SK-N-SH (cell line): Measurements from ENCODE around the gene STON1. TPM values are rescaled to one million over a fixed set of nuclear protein-coding genes. Genes with fewer than 3 reads are reported as not detected.

Source experiments
- CTCF ChIA-PET: fragments of 300-600, 350-600 bp; formaldehyde crosslinking; extraction: SDS; loops from one replicate; lab custom pipeline; 2021; lab: Yijun Ruan, JAX
- POLR2A ChIA-PET: fragments of 350-600 bp; sonication (Branson Sonifier 250); formaldehyde crosslinking; extraction: SDS; loops from one replicate; lab custom pipeline; 2020; ENCODE audit warnings: antibody characterized with exemption, inconsistent platforms; lab: Yijun Ruan, JAX
- DNase-seq: peaks from one replicate; pipeline ENCODE4 v3.0.0; 2012
- H2AFZ ChIP-seq: fragments of 200-600 bp; sonication (generic); 2 replicates; pipeline ENCODE4 v1.8.1; 2016; ENCODE audit warnings: antibody characterized with exemption, mild to moderate bottlenecking, low read depth
- H3F3A ChIP-seq: fragments of 200-600 bp; sonication (generic); replicated peaks from 2 replicates; pipeline ENCODE3; 2016; ENCODE audit warnings: antibody characterized with exemption, mild to moderate bottlenecking; ENCODE audit not compliant: insufficient read depth
- H3K27ac ChIP-seq, 2 experiments: fragments of 200-500 bp in 1 of 2; fragments of 200-600 bp in 1 of 2; sonication (Bioruptor generic) in 1 of 2; sonication (generic), shearing (Covaris generic) in 1 of 2; 2 replicates each; pipeline versions ENCODE4 v1.5.1 to v1.6.1; 2014 to 2016; ENCODE audit warnings: low read depth in 2 of 2, inconsistent platforms in 1 of 2, low read length in 1 of 2, mild to moderate bottlenecking in 1 of 2, mixed read lengths in 1 of 2
- H3K27me3 ChIP-seq: fragments of 200-600 bp; sonication (generic), shearing (Covaris generic); 2 replicates; pipeline ENCODE4 v1.6.1; 2016; ENCODE audit warnings: mixed run types; ENCODE audit not compliant: insufficient read depth
- H3K36me3 ChIP-seq, 2 experiments: fragments of 200-500 bp in 1 of 2; fragments of 200-600 bp in 1 of 2; sonication (Bioruptor generic) in 1 of 2; sonication (generic) in 1 of 2; replicated peaks in 1 of 2; 2 replicates each; pipeline versions ENCODE3 to v1.5.1; 2014 to 2016; ENCODE audit warnings: low read length in 1 of 2, mild to moderate bottlenecking in 1 of 2; ENCODE audit not compliant: insufficient read depth in 2 of 2, control insufficient read depth in 1 of 2
- H3K4me1 ChIP-seq, 2 experiments: fragments of 200-500 bp in 1 of 2; fragments of 200-600 bp in 1 of 2; sonication (Bioruptor generic) in 1 of 2; sonication (generic), shearing (Covaris generic) in 1 of 2; 2 replicates each; pipeline versions ENCODE4 v1.5.1 to v1.6.1; 2014 to 2016; ENCODE audit warnings: low read depth in 1 of 2, low read length in 1 of 2, mixed run types in 1 of 2; ENCODE audit not compliant: insufficient read depth in 2 of 2, control insufficient read depth in 1 of 2
- H3K4me2 ChIP-seq: fragments of 200-600 bp; sonication (generic), shearing (Covaris generic); 2 replicates; pipeline ENCODE4 v1.6.1; 2017; ENCODE audit warnings: mixed run types
- H3K4me3 ChIP-seq, 2 experiments: fragments of 200-500 bp in 1 of 2; fragments of 200-600 bp in 1 of 2; sonication (Bioruptor generic) in 1 of 2; sonication (generic), shearing (Covaris generic) in 1 of 2; 2 replicates each; pipeline versions ENCODE4 v1.5.1 to v1.8.1; 2014 to 2016; ENCODE audit warnings: low read depth in 2 of 2, inconsistent platforms in 1 of 2, low read length in 1 of 2, mild to moderate bottlenecking in 1 of 2, mixed read lengths in 1 of 2, moderate library complexity in 1 of 2
- H3K79me2 ChIP-seq: fragments of 200-600 bp; sonication (generic); 2 replicates; pipeline ENCODE4 v1.8.1; 2017; ENCODE audit warnings: mild to moderate bottlenecking; ENCODE audit not compliant: insufficient read depth
- H3K9ac ChIP-seq: fragments of 200-600 bp; sonication (generic); 2 replicates; pipeline ENCODE4 v1.6.1; 2017; ENCODE audit warnings: mixed run types
- H3K9me2 ChIP-seq: fragments of 200-600 bp; sonication (generic); 2 replicates; pipeline ENCODE4 v1.6.1; 2017; ENCODE audit warnings: mixed run types
- H3K9me3 ChIP-seq: fragments of 200-600 bp; sonication (generic); 2 replicates; pipeline ENCODE4 v1.6.1; 2017; ENCODE audit warnings: mixed run types, mild to moderate bottlenecking, moderate library complexity
- H4K20me1 ChIP-seq: fragments of 200-600 bp; sonication (generic); 2 replicates; pipeline ENCODE4 v1.6.1; 2017; ENCODE audit warnings: mild to moderate bottlenecking, mixed run types; ENCODE audit not compliant: insufficient read depth
- CHD2 ChIP-seq: fragments of 150-350 bp; IDR thresholded peaks from 2 replicates; pipeline ENCODE4 v1.6.1; 2018; ENCODE audit warnings: low read length; ENCODE audit not compliant: partially characterized antibody
- CTCF ChIP-seq: fragments of 200-600 bp; sonication (generic); IDR thresholded peaks from 2 replicates; pipeline ENCODE4 v1.6.1; 2017; ENCODE audit warnings: antibody characterized with exemption, mild to moderate bottlenecking, moderate library complexity
- EZH2phosphoT487 ChIP-seq: fragments of 200-600 bp; sonication (generic); IDR thresholded peaks from 2 replicates; pipeline ENCODE4 v1.6.1; 2017; ENCODE audit warnings: low read depth, mixed run types, mild to moderate bottlenecking, antibody characterized with exemption, moderate library complexity, borderline replicate concordance
- FOSL2 ChIP-seq: IDR thresholded peaks from 2 replicates; pipeline ENCODE4 v1.4.0; 2012; ENCODE audit warnings: low read depth, mild to moderate bottlenecking, moderate library complexity, borderline replicate concordance
- FOXM1 ChIP-seq: IDR thresholded peaks from 2 replicates; pipeline ENCODE4 v1.4.0; 2012; ENCODE audit warnings: low read depth, mild to moderate bottlenecking
- GABPA ChIP-seq: IDR thresholded peaks from 2 replicates; pipeline ENCODE4 v1.4.0; 2012; ENCODE audit warnings: low read depth, mild to moderate bottlenecking
- IRF3 ChIP-seq: fragments of 150-350 bp; IDR thresholded peaks from 2 replicates; pipeline ENCODE4 v1.6.1; 2016; ENCODE audit warnings: mild to moderate bottlenecking, low read depth, low read length
- JUND ChIP-seq: IDR thresholded peaks from 2 replicates; pipeline ENCODE4 v1.4.0; 2012
- MEF2A ChIP-seq: IDR thresholded peaks from 2 replicates; pipeline ENCODE4 v1.4.0; 2012; ENCODE audit warnings: low read depth, borderline replicate concordance
- RAD21 ChIP-seq: IDR thresholded peaks from 2 replicates; pipeline ENCODE4 v1.6.1; 2012; ENCODE audit warnings: mild to moderate bottlenecking, low read length
- RCOR1 ChIP-seq: fragments of 150-350 bp; IDR thresholded peaks from 2 replicates; pipeline ENCODE4 v1.6.1; 2017; ENCODE audit warnings: antibody characterized with exemption, low read length
- REST ChIP-seq: IDR thresholded peaks from 2 replicates; pipeline ENCODE4 v1.6.1; 2012; ENCODE audit warnings: mild to moderate bottlenecking, low read depth, low read length, moderate library complexity
- SIN3A ChIP-seq: IDR thresholded peaks from 2 replicates; pipeline ENCODE4 v1.6.1; 2012; ENCODE audit warnings: low read depth, mild to moderate bottlenecking, low read length, moderate library complexity, borderline replicate concordance
- TAF1 ChIP-seq: IDR thresholded peaks from 2 replicates; pipeline ENCODE4 v1.6.1; 2012; ENCODE audit warnings: low read depth, mild to moderate bottlenecking, low read length, moderate library complexity, borderline replicate concordance
- TEAD4 ChIP-seq: IDR thresholded peaks from 2 replicates; pipeline ENCODE4 v1.4.0; 2012; ENCODE audit warnings: mild to moderate bottlenecking, borderline replicate concordance; ENCODE audit not compliant: insufficient read depth
- USF2 ChIP-seq: fragments of 150-350 bp; IDR thresholded peaks from 2 replicates; pipeline ENCODE4 v1.6.1; 2017; ENCODE audit warnings: antibody characterized with exemption, low read length, low read depth, borderline replicate concordance
- WGBS: methylation state at CpG from one replicate; pipeline ENCODE4 v1.1.6; 2017; ENCODE audit warnings: low lambda C conversion rate; 5-methylcytosine and 5-hydroxymethylcytosine counted together
- polyA plus RNA-seq, 3 experiments: library from polyadenylated mRNA; depleted of rRNA; stranded (reverse); fragments of >200 nt; gene quantifications; 2 replicates each; pipeline ENCODE4 v1.2.3, GENCODE V29; 2012
- TF ChIP-seq, protein P1 (sequence below): IDR thresholded peaks from 2 replicates; pipeline ENCODE4; 2012

STON1 gene
- polyA plus RNA-seq, 1 of the 3 experiments (the other 2 are of a cell fraction): 4.2 TPM

DNA sequence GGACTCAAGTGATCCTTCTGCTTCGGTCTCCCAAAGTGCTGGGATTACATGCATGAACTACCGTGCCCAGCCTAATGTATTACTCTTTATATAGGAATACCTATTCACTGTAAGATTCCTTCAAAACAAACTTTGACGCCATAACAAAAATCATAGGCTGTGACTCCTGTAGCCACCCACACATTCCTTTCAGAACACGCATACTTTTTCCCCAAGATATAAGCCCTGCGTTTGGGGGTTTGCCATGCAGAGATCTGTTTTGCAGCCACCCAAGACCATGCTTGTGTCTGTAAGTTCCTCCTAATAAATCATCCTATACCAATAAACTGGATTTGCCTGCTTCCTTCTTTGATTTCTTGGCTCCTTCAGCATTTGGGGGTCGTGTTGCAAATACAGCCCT is 46.0 kb upstream of the STON1 start:
- Histone ChIP-seq H2AFZ (no peak overlapping the region), H3K4me1 (peaks cover 0 to 8% of the 10 kb centered on the region in 2 experiments; a peak in 2 of 4 replicates), H3K27me3 (no peaks in the 10 kb centered on the region), H3F3A (peaks cover 4% of the 10 kb centered on the region), H3K27ac (no peak overlapping the region), H3K4me2 (no peak overlapping the region), H3K9me2 (no peaks in the 10 kb centered on the region), H3K9ac (no peak overlapping the region), H4K20me1 (no peaks in the 10 kb centered on the region), H3K36me3 (peaks cover 0 to 10% of the 10 kb centered on the region in 2 experiments), H3K79me2 (no peaks in the 10 kb centered on the region)
- WGBS: 86% methylated on average over 6 of the region's 6 CpGs
- CTCF ChIA-PET: no interaction called here
- DNase-seq: no peak
- POLR2A ChIA-PET: no interaction called here
- TF ChIP-seq MEF2A (no peak), IRF3 (no peak), REST (no peak)
- TF ChIP-seq, all 33 proteins: peak for 0
- Histone ChIP-seq H3K4me3 (no peak overlapping the region), H3K9me3 (no peaks in the 10 kb centered on the region)

DNA sequence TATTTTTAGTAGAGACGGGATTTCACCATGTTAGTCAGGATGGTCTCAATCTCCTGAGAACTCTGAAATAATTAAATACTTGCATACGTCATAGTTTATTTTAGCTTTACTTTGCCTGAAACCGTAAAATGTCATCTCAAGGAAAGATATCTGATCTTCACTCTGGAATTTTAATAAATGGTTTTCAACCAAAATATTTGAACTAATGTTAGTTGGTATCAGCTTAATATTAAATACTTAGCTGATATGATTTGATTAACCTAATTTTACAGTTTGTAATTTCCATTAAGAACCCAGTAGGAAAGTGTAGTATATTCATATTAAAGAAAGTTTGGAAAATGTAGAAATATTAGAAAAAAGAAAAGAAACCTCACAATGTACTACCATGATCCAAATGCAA is 41.4 kb upstream of the STON1 start:
- no peak overlapping the region for H3K9ac ChIP-seq
- TF ChIP-seq USF2 (no peak), FOXM1 (no peak), CHD2 (no peak), GABPA (no peak), FOSL2 (no peak), EZH2phosphoT487 (no peak), RAD21 (no peak), JUND (no peak), MEF2A (no peak), TAF1 (no peak), TEAD4 (no peak), RCOR1 (no peak), CTCF (no peak), SIN3A (no peak)
- TF ChIP-seq, protein P1, sequence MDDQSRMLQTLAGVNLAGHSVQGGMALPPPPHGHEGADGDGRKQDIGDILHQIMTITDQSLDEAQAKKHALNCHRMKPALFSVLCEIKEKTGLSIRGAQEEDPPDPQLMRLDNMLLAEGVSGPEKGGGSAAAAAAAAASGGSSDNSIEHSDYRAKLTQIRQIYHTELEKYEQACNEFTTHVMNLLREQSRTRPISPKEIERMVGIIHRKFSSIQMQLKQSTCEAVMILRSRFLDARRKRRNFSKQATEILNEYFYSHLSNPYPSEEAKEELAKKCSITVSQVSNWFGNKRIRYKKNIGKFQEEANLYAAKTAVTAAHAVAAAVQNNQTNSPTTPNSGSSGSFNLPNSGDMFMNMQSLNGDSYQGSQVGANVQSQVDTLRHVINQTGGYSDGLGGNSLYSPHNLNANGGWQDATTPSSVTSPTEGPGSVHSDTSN: no peak

More for the DNA sequence above, 41.4 kb upstream of the STON1 start:
- Histone ChIP-seq H3K27ac (no peak overlapping the region), H3K4me3 (no peak overlapping the region), H4K20me1 (no peaks in the 10 kb centered on the region), H3K4me1 (no peaks in the 10 kb centered on the region), H3F3A (no peaks in the 10 kb centered on the region), H2AFZ (no peak overlapping the region), H3K4me2 (no peak overlapping the region), H3K79me2 (no peaks in the 10 kb centered on the region), H3K27me3 (no peaks in the 10 kb centered on the region), H3K36me3 (peaks cover 0 to 27% of the 10 kb centered on the region in 2 experiments), H3K9me3 (no peaks in the 10 kb centered on the region), H3K9me2 (no peaks in the 10 kb centered on the region)
- no peak for DNase-seq
- ChIA-PET CTCF (interaction anchor here (1.7 kb wide), 1 partner anchor 18 kb away, joined by 4 read pairs; no protein-coding TSS in a partner anchor), POLR2A (no interaction called here)
- 85% methylated on average over 3 of the region's 3 CpGs for WGBS
